ENCODE results near the gene CITED2.
"Not testable (repeated sequence)": the region's sequence is repeated elsewhere in the genome, so short reads cannot be mapped to it uniquely, and the experiment has no call there.

CITED2 gene

GRCh38 chr6:139364982-139365379 is 9.5 kb downstream of the CITED2 start:
- Histone ChIP-seq H3K27ac (ENCODE audit: low read length) (no peak overlapping the region), H3K4me3 (ENCODE audit: low read length) (no peak overlapping the region), H3K9me3 (ENCODE audit: control insufficient read depth, insufficient read depth, low read length) (no peaks in the 10 kb centered on the region), H3K36me3 (ENCODE audit: control insufficient read depth, insufficient read depth, low read length) (no peaks in the 10 kb centered on the region), H3K27me3 (ENCODE audit: control insufficient read depth, insufficient read depth, low read length) (no peaks in the 10 kb centered on the region), H3K4me1 (ENCODE audit: control insufficient read depth, insufficient read depth, low read length) (peaks cover 1% of the 10 kb centered on the region; the same call in 1 of the 2 replicates)
- WGBS (ENCODE audit: insufficient coverage, insufficient read length), result no CpG with 5 or more reads among the region's 3 CpGs
- no peak for DNase-seq (ENCODE audit: low read depth, low spot score)

- H3K4me1 ChIP-seq (ENCODE audit: control insufficient read depth, insufficient read depth, low read length), result no peaks in the 10 kb centered on the region
- no peak overlapping the region for H3K4me3 ChIP-seq (ENCODE audit: low read length)
- H3K27me3 ChIP-seq (ENCODE audit: control insufficient read depth, insufficient read depth, low read length), result no peaks in the 10 kb centered on the region
- no peak overlapping the region for H3K27ac ChIP-seq (ENCODE audit: low read length)
- H3K9me3 ChIP-seq (ENCODE audit: control insufficient read depth, insufficient read depth, low read length), result no peaks in the 10 kb centered on the region
- 100% methylated on average over 1 of the region's 4 CpGs for WGBS (ENCODE audit: insufficient coverage, insufficient read length)
- no peak for DNase-seq (ENCODE audit: low read depth, low spot score)
- no peaks in the 10 kb centered on the region for H3K36me3 ChIP-seq (ENCODE audit: control insufficient read depth, insufficient read depth, low read length)
These were observed 10.0 kb downstream of the CITED2 start for GRCh38 chr6:139364302-139364981.

GRCh38 chr6:139363797-139364196 is 10.7 kb downstream of the CITED2 start:
- not testable (repeated sequence) for H3K27ac ChIP-seq (ENCODE audit: low read length); H3K4me1 ChIP-seq (ENCODE audit: control insufficient read depth, insufficient read depth, low read length); DNase-seq (ENCODE audit: low read depth, low spot score); H3K9me3 ChIP-seq (ENCODE audit: control insufficient read depth, insufficient read depth, low read length); H3K36me3 ChIP-seq (ENCODE audit: control insufficient read depth, insufficient read depth, low read length); H3K27me3 ChIP-seq (ENCODE audit: control insufficient read depth, insufficient read depth, low read length); H3K4me3 ChIP-seq (ENCODE audit: low read length)
- no CpG with 5 or more reads among the region's 5 CpGs for WGBS (ENCODE audit: insufficient coverage, insufficient read length)

GRCh38 chr6:139363123-139363522 is 11.3 kb downstream of the CITED2 start:
- DNase-seq (ENCODE audit: low read depth, low spot score); H3K27ac ChIP-seq (ENCODE audit: low read length); H3K27me3 ChIP-seq (ENCODE audit: control insufficient read depth, insufficient read depth, low read length); H3K36me3 ChIP-seq (ENCODE audit: control insufficient read depth, insufficient read depth, low read length); H3K4me1 ChIP-seq (ENCODE audit: control insufficient read depth, insufficient read depth, low read length); H3K4me3 ChIP-seq (ENCODE audit: low read length); H3K9me3 ChIP-seq (ENCODE audit: control insufficient read depth, insufficient read depth, low read length): not testable (repeated sequence)
- no CpG with 5 or more reads among the region's 1 CpG for WGBS (ENCODE audit: insufficient coverage, insufficient read length)

GRCh38 chr6:139361211-139361610 is 13.2 kb downstream of the CITED2 start:
- H3K9me3 ChIP-seq (ENCODE audit: control insufficient read depth, insufficient read depth, low read length), result no peaks in the 10 kb centered on the region
- no peaks in the 10 kb centered on the region for H3K36me3 ChIP-seq (ENCODE audit: control insufficient read depth, insufficient read depth, low read length)
- WGBS (ENCODE audit: insufficient coverage, insufficient read length), result no CpG with 5 or more reads among the region's 2 CpGs
- no peak for DNase-seq (ENCODE audit: low read depth, low spot score)
- no peak overlapping the region for H3K4me3 ChIP-seq (ENCODE audit: low read length)
- H3K27me3 ChIP-seq (ENCODE audit: control insufficient read depth, insufficient read depth, low read length), result no peaks in the 10 kb centered on the region
- no peak overlapping the region for H3K27ac ChIP-seq (ENCODE audit: low read length)
- H3K4me1 ChIP-seq (ENCODE audit: control insufficient read depth, insufficient read depth, low read length), result no peaks in the 10 kb centered on the region

- Histone ChIP-seq H3K4me1 (ENCODE audit: control insufficient read depth, insufficient read depth, low read length) (no peaks in the 10 kb centered on the region), H3K9me3 (ENCODE audit: control insufficient read depth, insufficient read depth, low read length) (no peaks in the 10 kb centered on the region), H3K27ac (ENCODE audit: low read length) (no peak overlapping the region), H3K4me3 (ENCODE audit: low read length) (no peak overlapping the region), H3K36me3 (ENCODE audit: control insufficient read depth, insufficient read depth, low read length) (no peaks in the 10 kb centered on the region), H3K27me3 (ENCODE audit: control insufficient read depth, insufficient read depth, low read length) (no peaks in the 10 kb centered on the region)
- whole genome bisulfite sequencing (ENCODE audit: insufficient coverage, insufficient read length), result no CpG with 5 or more reads among the region's 2 CpGs
- DNase-seq (ENCODE audit: low read depth, low spot score), result no peak
These were observed 17.5 kb downstream of the CITED2 start for GRCh38 chr6:139356924-139357323.

- no peaks in the 10 kb centered on the region for H3K4me1 ChIP-seq (ENCODE audit: control insufficient read depth, insufficient read depth, low read length)
- no peaks in the 10 kb centered on the region for H3K36me3 ChIP-seq (ENCODE audit: control insufficient read depth, insufficient read depth, low read length)
- no peak for DNase-seq (ENCODE audit: low read depth, low spot score)
- no peak overlapping the region for H3K4me3 ChIP-seq (ENCODE audit: low read length)
- H3K9me3 ChIP-seq (ENCODE audit: control insufficient read depth, insufficient read depth, low read length), result no peaks in the 10 kb centered on the region
- no peaks in the 10 kb centered on the region for H3K27me3 ChIP-seq (ENCODE audit: control insufficient read depth, insufficient read depth, low read length)
- no peak overlapping the region for H3K27ac ChIP-seq (ENCODE audit: low read length)
- WGBS (ENCODE audit: insufficient coverage, insufficient read length), result no CpG with 5 or more reads among the region's 7 CpGs
These were observed 18.5 kb downstream of the CITED2 start for GRCh38 chr6:139355777-139356445.

GRCh38 chr6:139355172-139355571 is 19.3 kb downstream of the CITED2 start:
- no peak for DNase-seq (ENCODE audit: low read depth, low spot score)
- Histone ChIP-seq H3K36me3 (ENCODE audit: control insufficient read depth, insufficient read depth, low read length) (no peaks in the 10 kb centered on the region), H3K4me3 (ENCODE audit: low read length) (no peak overlapping the region), H3K27ac (ENCODE audit: low read length) (no peak overlapping the region), H3K27me3 (ENCODE audit: control insufficient read depth, insufficient read depth, low read length) (no peaks in the 10 kb centered on the region), H3K9me3 (ENCODE audit: control insufficient read depth, insufficient read depth, low read length) (no peaks in the 10 kb centered on the region), H3K4me1 (ENCODE audit: control insufficient read depth, insufficient read depth, low read length) (no peaks in the 10 kb centered on the region)
- WGBS (ENCODE audit: insufficient coverage, insufficient read length), result no CpG with 5 or more reads among the region's 2 CpGs

- Histone ChIP-seq H3K27me3 (ENCODE audit: control insufficient read depth, insufficient read depth, low read length) (no peaks in the 10 kb centered on the region), H3K36me3 (ENCODE audit: control insufficient read depth, insufficient read depth, low read length) (no peaks in the 10 kb centered on the region), H3K9me3 (ENCODE audit: control insufficient read depth, insufficient read depth, low read length) (no peaks in the 10 kb centered on the region), H3K4me3 (ENCODE audit: low read length) (no peak overlapping the region), H3K27ac (ENCODE audit: low read length) (no peak overlapping the region), H3K4me1 (ENCODE audit: control insufficient read depth, insufficient read depth, low read length) (no peaks in the 10 kb centered on the region)
- no CpG with 5 or more reads among the region's 4 CpGs for WGBS (ENCODE audit: insufficient coverage, insufficient read length)
- no peak for DNase-seq (ENCODE audit: low read depth, low spot score)
These were observed 20.3 kb downstream of the CITED2 start for GRCh38 chr6:139354189-139354588.

- Histone ChIP-seq H3K4me1 (ENCODE audit: control insufficient read depth, insufficient read depth, low read length) (0 out of 2 replicates have a peak, but pooled peaks cover under 1% of the 10 kb centered on the region), H3K4me3 (ENCODE audit: low read length) (no peak overlapping the region), H3K36me3 (ENCODE audit: control insufficient read depth, insufficient read depth, low read length) (no peaks in the 10 kb centered on the region), H3K27ac (ENCODE audit: low read length) (no peak overlapping the region), H3K27me3 (ENCODE audit: control insufficient read depth, insufficient read depth, low read length) (no peaks in the 10 kb centered on the region), H3K9me3 (ENCODE audit: control insufficient read depth, insufficient read depth, low read length) (no peaks in the 10 kb centered on the region)
- no peak for DNase-seq (ENCODE audit: low read depth, low spot score)
- no CpG with 5 or more reads among the region's 5 CpGs for WGBS (ENCODE audit: insufficient coverage, insufficient read length)
These were observed 24.9 kb downstream of the CITED2 start for GRCh38 chr6:139349464-139350020.

Data from iPS DF 6.9 (cell line).